ENCODE results near the gene PDGFA. TPM values are rescaled to one million over a fixed set of nuclear protein-coding genes. Genes with fewer than 3 reads are reported as not detected.

The PDGFA gene
- total RNA-seq, 4 donors from 2014 or later = 3.6 to 6.6 (median 4.9) TPM

DNA sequence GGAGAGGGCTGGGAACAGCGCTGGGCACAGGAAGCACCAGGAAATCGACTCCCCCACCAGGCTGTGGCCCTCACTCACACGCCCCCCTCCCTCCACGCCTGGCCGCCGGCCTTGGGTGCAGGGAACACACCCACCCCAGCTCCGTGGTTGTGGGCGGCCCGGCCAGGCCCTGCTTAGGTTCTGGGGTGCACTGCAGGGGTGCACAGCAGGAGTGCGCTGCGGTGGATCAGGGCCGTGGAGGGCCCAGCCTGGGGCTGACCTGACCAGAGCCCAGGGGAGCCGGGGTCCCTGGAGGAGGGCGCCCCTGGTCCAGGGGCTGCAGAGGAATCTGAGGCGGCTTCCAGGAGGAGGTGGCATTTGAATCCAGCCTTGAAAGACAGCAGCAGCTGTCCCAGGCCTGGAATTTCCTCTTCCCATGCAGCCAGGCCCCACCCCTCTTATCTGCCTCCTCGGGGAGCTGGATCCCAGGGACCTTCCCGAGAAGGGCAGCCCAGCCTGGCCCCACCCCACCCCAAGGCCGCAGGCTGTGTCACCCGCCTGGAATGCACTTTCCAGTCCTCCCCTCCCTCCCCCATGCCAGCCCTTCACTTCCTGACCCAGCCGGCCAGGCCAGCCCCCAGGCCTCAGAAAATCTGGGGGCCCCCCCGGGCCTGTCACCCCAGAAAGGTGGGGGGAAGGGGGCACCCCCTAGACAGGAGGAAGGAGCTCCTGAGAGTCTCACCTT is 18.4 kb upstream of the PDGFA start:
- TF ChIP-seq, protein P1, sequence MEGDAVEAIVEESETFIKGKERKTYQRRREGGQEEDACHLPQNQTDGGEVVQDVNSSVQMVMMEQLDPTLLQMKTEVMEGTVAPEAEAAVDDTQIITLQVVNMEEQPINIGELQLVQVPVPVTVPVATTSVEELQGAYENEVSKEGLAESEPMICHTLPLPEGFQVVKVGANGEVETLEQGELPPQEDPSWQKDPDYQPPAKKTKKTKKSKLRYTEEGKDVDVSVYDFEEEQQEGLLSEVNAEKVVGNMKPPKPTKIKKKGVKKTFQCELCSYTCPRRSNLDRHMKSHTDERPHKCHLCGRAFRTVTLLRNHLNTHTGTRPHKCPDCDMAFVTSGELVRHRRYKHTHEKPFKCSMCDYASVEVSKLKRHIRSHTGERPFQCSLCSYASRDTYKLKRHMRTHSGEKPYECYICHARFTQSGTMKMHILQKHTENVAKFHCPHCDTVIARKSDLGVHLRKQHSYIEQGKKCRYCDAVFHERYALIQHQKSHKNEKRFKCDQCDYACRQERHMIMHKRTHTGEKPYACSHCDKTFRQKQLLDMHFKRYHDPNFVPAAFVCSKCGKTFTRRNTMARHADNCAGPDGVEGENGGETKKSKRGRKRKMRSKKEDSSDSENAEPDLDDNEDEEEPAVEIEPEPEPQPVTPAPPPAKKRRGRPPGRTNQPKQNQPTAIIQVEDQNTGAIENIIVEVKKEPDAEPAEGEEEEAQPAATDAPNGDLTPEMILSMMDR (IDR thresholded peaks at IDR 0.05; ENCODE audit: low read depth) = no peak

DNA sequence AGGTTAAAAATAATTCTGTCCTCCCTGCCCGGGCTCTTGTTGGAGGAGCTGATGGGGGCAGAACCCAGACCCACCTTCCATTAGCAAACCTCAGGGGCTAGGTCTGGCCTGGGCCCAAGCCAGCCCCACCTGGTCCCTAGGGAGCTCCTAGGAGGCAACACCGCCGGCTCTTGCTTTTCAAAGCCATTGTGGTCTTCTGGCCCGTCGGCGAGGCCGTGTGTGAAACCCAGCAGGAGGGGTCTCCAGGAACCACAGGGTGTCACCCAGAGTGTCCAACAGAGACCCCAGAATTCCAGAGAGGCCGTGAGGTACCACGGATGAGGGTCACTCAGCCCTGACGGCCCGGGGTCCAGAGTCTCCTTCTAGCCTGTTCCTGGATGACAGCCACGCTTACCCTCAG is 16.6 kb upstream of the PDGFA start:
- TF ChIP-seq, protein P1 (IDR thresholded peaks at IDR 0.05; ENCODE audit: low read depth) = no peak

DNA sequence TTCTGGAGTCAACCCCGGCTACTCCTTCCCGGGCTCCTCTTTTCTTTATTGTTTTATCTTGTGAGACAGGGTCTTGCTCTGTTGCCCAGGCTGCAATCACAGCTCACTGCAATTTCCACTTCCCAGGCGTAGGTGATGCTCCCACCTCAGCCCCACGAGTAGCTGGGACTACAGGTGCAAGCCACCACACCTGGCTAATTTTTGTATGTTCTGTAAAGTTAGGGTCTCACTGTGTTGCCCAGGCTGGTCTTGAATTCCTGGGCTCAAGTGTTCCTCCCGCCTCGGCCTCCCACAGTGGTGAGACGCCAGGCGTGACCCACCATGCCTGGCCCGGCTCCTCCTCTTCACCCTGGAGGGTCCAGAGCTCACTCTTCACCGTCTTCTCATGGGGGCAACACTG is 15.3 kb upstream of the PDGFA start:
- TF ChIP-seq, protein P1 (IDR thresholded peaks at IDR 0.05; ENCODE audit: low read depth) = no peak

DNA sequence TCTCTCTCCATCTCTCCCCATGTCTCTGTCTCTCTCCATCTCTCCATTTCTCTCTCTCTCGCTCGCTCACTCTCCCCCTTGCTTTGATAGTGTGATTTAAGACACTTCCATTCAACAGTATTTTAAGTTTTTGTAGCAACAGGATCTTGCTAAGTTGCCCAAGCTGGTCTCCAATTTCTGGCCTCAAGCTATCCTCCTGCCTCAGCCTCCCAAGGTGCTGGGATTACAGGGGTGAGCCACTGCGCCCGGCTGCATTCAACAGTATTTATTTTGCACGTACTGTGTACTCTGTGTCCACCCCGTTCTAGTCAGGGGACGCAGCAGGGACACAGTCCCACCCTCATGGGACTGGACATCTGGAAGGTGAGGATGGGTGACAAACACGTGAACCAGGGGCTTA is 14.4 kb upstream of the PDGFA start:
- TF ChIP-seq, protein P1 (IDR thresholded peaks at IDR 0.05; ENCODE audit: low read depth) = no peak

DNA sequence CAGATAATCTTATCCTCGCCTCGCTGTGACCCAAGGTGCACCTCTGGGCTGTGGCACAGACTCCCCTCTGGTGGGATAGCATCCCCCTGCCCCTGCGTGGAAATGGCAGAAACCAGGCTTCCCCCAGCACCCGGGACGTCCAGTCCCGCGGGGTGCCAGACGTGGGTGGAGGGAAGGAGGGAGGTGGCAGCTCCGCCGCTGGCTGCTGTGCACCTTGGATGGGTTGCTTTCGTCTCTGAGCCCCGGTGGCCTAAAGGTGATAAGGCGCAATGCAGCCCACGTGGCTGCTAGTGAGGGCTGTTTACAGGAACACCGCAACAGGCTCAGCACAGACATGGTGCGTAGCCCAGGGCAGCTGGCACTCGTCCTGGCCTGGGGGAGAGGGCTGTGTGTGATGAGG is 13.6 kb upstream of the PDGFA start:
- TF ChIP-seq, protein P1 (IDR thresholded peaks at IDR 0.05; ENCODE audit: low read depth) = no peak

DNA sequence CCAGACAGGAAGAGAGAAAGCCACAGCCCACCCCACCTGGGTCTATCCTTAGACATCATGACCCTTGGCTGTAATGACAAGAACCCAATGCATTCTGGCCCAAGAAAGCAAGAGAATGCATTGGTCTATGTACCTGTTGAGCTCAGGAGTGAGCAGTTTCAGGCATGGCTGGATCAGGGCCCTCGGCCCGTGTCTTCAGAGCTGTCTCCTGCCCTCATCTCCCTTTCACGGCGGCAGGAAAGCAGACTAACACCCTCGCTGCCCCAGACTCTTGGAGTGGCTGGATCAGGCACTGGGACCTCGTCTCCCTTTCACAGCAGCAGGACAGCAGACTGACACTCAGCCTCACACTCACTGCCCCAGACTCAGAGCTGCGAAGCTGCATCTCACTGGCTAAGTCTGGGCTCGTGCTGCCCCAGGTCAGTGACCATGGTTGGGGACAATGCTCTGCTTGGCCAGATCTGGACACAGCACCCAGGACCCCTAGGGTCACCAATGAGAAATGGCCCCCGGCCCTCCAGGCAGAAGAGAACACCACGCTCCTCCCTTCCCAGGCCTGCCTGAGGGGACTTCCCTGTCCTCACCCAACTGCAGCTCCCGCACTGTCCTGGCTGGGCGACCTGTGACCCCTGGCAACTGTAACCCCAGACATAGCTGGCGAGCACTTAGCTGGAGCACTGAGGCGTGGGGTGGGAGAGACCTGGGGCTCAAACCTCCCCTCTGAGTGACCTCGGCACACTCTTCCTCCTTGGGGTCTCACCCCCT is 12.9 kb upstream of the PDGFA start:
- TF ChIP-seq, protein P1 (IDR thresholded peaks at IDR 0.05; ENCODE audit: low read depth) = no peak

DNA sequence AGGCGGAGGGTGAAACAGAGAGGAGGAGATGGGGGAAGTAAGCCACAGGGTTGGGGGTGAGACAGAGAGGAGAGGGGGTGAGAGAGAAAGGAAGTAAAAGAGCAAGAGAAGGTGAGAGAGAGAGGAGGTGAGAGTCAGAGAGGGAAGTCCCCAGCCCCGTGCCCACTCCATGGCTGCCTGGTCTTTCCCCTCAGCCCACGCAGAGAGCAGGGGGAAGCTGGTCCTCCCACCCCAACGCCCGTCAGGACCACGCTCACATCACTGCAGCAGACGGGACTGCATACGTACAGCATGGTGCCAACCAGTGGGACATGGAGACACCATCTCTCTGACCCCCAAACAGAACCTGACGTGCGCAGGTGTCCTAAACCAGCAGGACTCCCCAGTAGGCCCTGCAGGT is 12.1 kb upstream of the PDGFA start:
- TF ChIP-seq, protein P1 (IDR thresholded peaks at IDR 0.05; ENCODE audit: low read depth) = no peak

Measured in subcutaneous adipose tissue (tissue), 4 donors.